H9 (cell line): ENCODE measurements around the gene PDE6G. TPM values are rescaled to one million over a fixed set of nuclear protein-coding genes. Genes with fewer than 3 reads are reported as not detected.

Source experiments
- DNase-seq: peaks from one replicate; pipeline ENCODE4 v3.0.0-alpha.2; 2017
- H2AFZ ChIP-seq: one replicate; pipeline ENCODE4 v1.6.1; 2013; ENCODE audit warnings: mild to moderate bottlenecking, low read length, control low read depth, moderate library complexity
- H2AK5ac ChIP-seq: 2 replicates; pipeline ENCODE4 v1.6.1; 2013; ENCODE audit warnings: low read length, control low read depth, mixed read lengths; ENCODE audit not compliant: insufficient read length
- H2BK120ac ChIP-seq: one replicate; pipeline ENCODE4 v1.6.1; 2013; ENCODE audit warnings: low read depth, mild to moderate bottlenecking, low read length, control low read depth, inconsistent platforms; ENCODE audit not compliant: poor library complexity, severe bottlenecking
- H2BK12ac ChIP-seq: 2 replicates; pipeline ENCODE4 v1.6.1; 2013; ENCODE audit warnings: low read length, control low read depth, mixed read lengths, low read depth; ENCODE audit not compliant: insufficient read length
- H2BK15ac ChIP-seq: 2 replicates; pipeline ENCODE4 v1.6.1; 2013; ENCODE audit warnings: low read depth, low read length, control low read depth
- H2BK20ac ChIP-seq: one replicate; pipeline ENCODE4 v1.6.1; 2013; ENCODE audit warnings: low read depth, mild to moderate bottlenecking, low read length, control low read depth, inconsistent platforms; ENCODE audit not compliant: poor library complexity, severe bottlenecking
- H2BK5ac ChIP-seq: 2 replicates; pipeline ENCODE4 v1.6.1; 2013; ENCODE audit warnings: low read length, control low read depth, mixed read lengths; ENCODE audit not compliant: insufficient read length
- H3K14ac ChIP-seq: 2 replicates; pipeline ENCODE4 v1.6.1; 2013; ENCODE audit warnings: low read length, control low read depth; ENCODE audit not compliant: insufficient read depth
- H3K18ac ChIP-seq: 2 replicates; pipeline ENCODE4 v1.6.1; 2013; ENCODE audit warnings: low read depth, mild to moderate bottlenecking, mixed read lengths, low read length, control low read depth; ENCODE audit not compliant: insufficient read length
- H3K23ac ChIP-seq: 2 replicates; pipeline ENCODE4 v1.6.1; 2013; ENCODE audit warnings: low read length, control low read depth, mixed read lengths, low read depth; ENCODE audit not compliant: insufficient read length
- H3K23me2 ChIP-seq: 2 replicates; pipeline ENCODE4 v1.6.1; 2013; ENCODE audit warnings: low read depth, mild to moderate bottlenecking, mixed read lengths, low read length, control low read depth; ENCODE audit not compliant: insufficient read length, poor library complexity, severe bottlenecking
- H3K27ac ChIP-seq: 2 replicates; pipeline ENCODE4 v1.5.1; 2013; ENCODE audit warnings: low read length, control low read depth, mixed read lengths, low read depth; ENCODE audit not compliant: insufficient read length
- H3K27me3 ChIP-seq: 2 replicates; pipeline ENCODE4 v1.6.1; 2013; ENCODE audit warnings: low read length, control low read depth, inconsistent platforms; ENCODE audit not compliant: insufficient read depth
- H3K4ac ChIP-seq: 2 replicates; pipeline ENCODE4 v1.6.1; 2013; ENCODE audit warnings: low read depth, mild to moderate bottlenecking, control low read depth, inconsistent platforms, low read length, moderate library complexity
- H3K4me1 ChIP-seq: 2 replicates; pipeline ENCODE4 v1.6.1; 2013; ENCODE audit warnings: low read length, control low read depth, inconsistent platforms; ENCODE audit not compliant: insufficient read depth
- H3K4me2 ChIP-seq: 2 replicates; pipeline ENCODE4 v1.6.1; 2013; ENCODE audit warnings: low read length, control low read depth, mixed read lengths; ENCODE audit not compliant: insufficient read length, insufficient read depth
- H3K56ac ChIP-seq: 2 replicates; pipeline ENCODE4 v1.6.1; 2013; ENCODE audit warnings: low read depth, mild to moderate bottlenecking, mixed read lengths, low read length, control low read depth; ENCODE audit not compliant: insufficient read length
- H3K79me1 ChIP-seq: 2 replicates; pipeline ENCODE4 v1.6.1; 2013; ENCODE audit warnings: low read depth, mild to moderate bottlenecking, moderate library complexity, low read length, control low read depth, inconsistent platforms; ENCODE audit not compliant: insufficient read depth, poor library complexity, severe bottlenecking
- H3K79me2 ChIP-seq: 2 replicates; pipeline ENCODE4 v1.6.1; 2013; ENCODE audit warnings: low read length, control low read depth, inconsistent platforms; ENCODE audit not compliant: insufficient read depth
- H3K9ac ChIP-seq: 2 replicates; pipeline ENCODE4 v1.6.1; 2013; ENCODE audit warnings: low read length, control low read depth, mixed read lengths; ENCODE audit not compliant: insufficient read length; ENCODE audit errors: extremely low read depth
- H3K9me3 ChIP-seq: one replicate; pipeline ENCODE4 v1.6.1; 2013; ENCODE audit warnings: low read depth, low read length, inconsistent platforms; ENCODE audit not compliant: control insufficient read depth
- H3T11ph ChIP-seq: one replicate; pipeline ENCODE4 v1.6.1; 2013; ENCODE audit warnings: mild to moderate bottlenecking, low read length, control low read depth, inconsistent platforms
- H4K20me1 ChIP-seq: one replicate; pipeline ENCODE4 v1.6.1; 2013; ENCODE audit not compliant: control insufficient read depth, insufficient read length, insufficient read depth
- H4K5ac ChIP-seq: 2 replicates; pipeline ENCODE4 v1.6.1; 2013; ENCODE audit warnings: low read depth, mild to moderate bottlenecking, mixed read lengths, low read length, control low read depth; ENCODE audit not compliant: insufficient read length
- H4K8ac ChIP-seq: replicated peaks from 2 replicates; pipeline ENCODE4 v1.6.1; 2013; ENCODE audit warnings: low read length, control low read depth, mixed read lengths, low read depth; ENCODE audit not compliant: insufficient read length
- H4K91ac ChIP-seq: 2 replicates; pipeline ENCODE4 v1.6.1; 2013; ENCODE audit warnings: low read depth, mild to moderate bottlenecking, moderate library complexity, mixed read lengths, low read length, control low read depth; ENCODE audit not compliant: insufficient read length
- H3K27ac Mint-ChIP-seq, 3 experiments: 2 replicates in 2 of 3; 3 replicates in 1 of 3; pipeline ENCODE4 v1.8.0; 2020 to 2021; ENCODE audit warnings: mixed read lengths in 3 of 3, mild to moderate bottlenecking in 1 of 3, moderate library complexity in 1 of 3
- H3K27me3 Mint-ChIP-seq: 2 replicates; pipeline ENCODE4 v1.8.0; 2021; ENCODE audit warnings: low read depth, mild to moderate bottlenecking, moderate library complexity, mixed read lengths
- H3K36me3 Mint-ChIP-seq, 3 experiments: 2 replicates in 2 of 3; 3 replicates in 1 of 3; pipeline ENCODE4 v1.8.0; 2020 to 2021; ENCODE audit warnings: low read depth in 3 of 3, mixed read lengths in 3 of 3; ENCODE audit not compliant: insufficient read depth in 1 of 3
- H3K4me1 Mint-ChIP-seq, 2 experiments: 2 replicates each; pipeline ENCODE4 v1.8.0; 2020; ENCODE audit warnings: mixed read lengths in 2 of 2
- H3K4me3 Mint-ChIP-seq, 2 experiments: 2 replicates in 1 of 2; 3 replicates in 1 of 2; pipeline ENCODE4 v1.8.0; 2020 to 2021; ENCODE audit warnings: mild to moderate bottlenecking in 2 of 2, mixed read lengths in 2 of 2, moderate library complexity in 1 of 2
- H3K9me3 Mint-ChIP-seq, 2 experiments: 2 replicates in 1 of 2; 3 replicates in 1 of 2; pipeline ENCODE4 v1.8.0; 2020; ENCODE audit warnings: mild to moderate bottlenecking in 2 of 2, mixed read lengths in 2 of 2, moderate library complexity in 1 of 2
- CTCF ChIP-seq: fragments of 200-600 bp; sonication (generic); conservative IDR thresholded peaks from 3 replicates; pipeline ENCODE4 v1.8.0; 2021; ENCODE audit warnings: antibody characterized with exemption, mild to moderate bottlenecking
- WGBS: extraction: QIAGEN DNeasy Blood & Tissue Kit; methylation state at CpG from one replicate; pipeline ENCODE4 v1.1.7; 2013; ENCODE audit warnings: missing lambda C conversion rate, low lambda C conversion rate, mixed read lengths; ENCODE audit not compliant: insufficient read length; ENCODE audit errors: extremely low coverage; 5-methylcytosine and 5-hydroxymethylcytosine counted together
- total RNA-seq: library from RNA; stranded (reverse); gene quantifications from 2 replicates; pipeline ENCODE4 v1.2.1, GENCODE V29; 2021

The PDE6G gene
- total RNA-seq, 1 experiment from 2014 or later = 5.7 TPM

- H4K20me1 ChIP-seq = no peaks in the 10 kb centered on the region
- H2BK12ac ChIP-seq = no peak overlapping the region
- peaks cover 3% of the 10 kb centered on the region for H3K23me2 ChIP-seq
- peak overlapping the region; percentile 97 for H3K4me3 Mint-ChIP-seq
- peaks cover 26 to 43% (median 42%) of the 10 kb centered on the region in 3 experiments; a peak in 6 of 7 replicates for H3K36me3 Mint-ChIP-seq
- H3K4me1 ChIP-seq = peaks cover 2% of the 10 kb centered on the region; the same call in 1 of the 2 replicates
- H3K9ac ChIP-seq = peak overlapping the region; percentile 54
- no peak overlapping the region for H4K8ac ChIP-seq
- H3K4ac ChIP-seq = no peak overlapping the region
- H2BK120ac ChIP-seq = no peak overlapping the region
- no peak overlapping the region for H2BK5ac ChIP-seq
- peaks cover 4% of the 10 kb centered on the region; the same call in 1 of the 2 replicates for H3K79me2 ChIP-seq
- H3K23ac ChIP-seq = no peak overlapping the region
- WGBS = no CpG with 5 or more reads among the region's 30 CpGs
- no peak overlapping the region for H3T11ph ChIP-seq
- peaks cover 18 to 19% of the 10 kb centered on the region in 2 experiments for H3K4me1 Mint-ChIP-seq
- H2AK5ac ChIP-seq = no peak overlapping the region
- no peak overlapping the region for H3K56ac ChIP-seq
- no peak overlapping the region for H4K5ac ChIP-seq
- no peaks in the 10 kb centered on the region for H3K9me3 ChIP-seq
- H2AFZ ChIP-seq = no peak overlapping the region
- H3K18ac ChIP-seq = no peak overlapping the region
- no peak overlapping the region for H4K91ac ChIP-seq
- no peak for TF ChIP-seq CTCF
- peak overlapping the region; percentile 24 to 98 (median 81); a peak in 6 of 7 replicates for H3K27ac Mint-ChIP-seq
- no peak overlapping the region for H2BK15ac ChIP-seq
- no peak overlapping the region for H3K14ac ChIP-seq
- no peak overlapping the region for H3K27ac ChIP-seq
- H2BK20ac ChIP-seq = no peak overlapping the region
- H3K9me3 Mint-ChIP-seq = no peaks in the 10 kb centered on the region
- no peaks in the 10 kb centered on the region for H3K27me3 Mint-ChIP-seq
- no peaks in the 10 kb centered on the region for H3K27me3 ChIP-seq
- peak; percentile 35 for DNase-seq
- peak overlapping the region; percentile 74 for H3K4me2 ChIP-seq
- H3K79me1 ChIP-seq = peaks cover 9% of the 10 kb centered on the region
These were observed 9.1 kb upstream of the PDE6G start for GRCh38 chr17:81665205-81666091.
